ENCODE results near the gene PDHX.
"Not testable (repeated sequence)": the region's sequence is repeated elsewhere in the genome, so short reads cannot be mapped to it uniquely, and the experiment has no call there.

PDHX gene

GRCh38 chr11:34913556-34913955 is 2.9 kb upstream of the PDHX start:
- not testable (repeated sequence) for DNase-seq

GRCh38 chr11:34915136-34916014 is 1.0 kb upstream of the PDHX start:
- DNase-seq: peak in 1 of 4 experiments; percentile 26

DNA sequence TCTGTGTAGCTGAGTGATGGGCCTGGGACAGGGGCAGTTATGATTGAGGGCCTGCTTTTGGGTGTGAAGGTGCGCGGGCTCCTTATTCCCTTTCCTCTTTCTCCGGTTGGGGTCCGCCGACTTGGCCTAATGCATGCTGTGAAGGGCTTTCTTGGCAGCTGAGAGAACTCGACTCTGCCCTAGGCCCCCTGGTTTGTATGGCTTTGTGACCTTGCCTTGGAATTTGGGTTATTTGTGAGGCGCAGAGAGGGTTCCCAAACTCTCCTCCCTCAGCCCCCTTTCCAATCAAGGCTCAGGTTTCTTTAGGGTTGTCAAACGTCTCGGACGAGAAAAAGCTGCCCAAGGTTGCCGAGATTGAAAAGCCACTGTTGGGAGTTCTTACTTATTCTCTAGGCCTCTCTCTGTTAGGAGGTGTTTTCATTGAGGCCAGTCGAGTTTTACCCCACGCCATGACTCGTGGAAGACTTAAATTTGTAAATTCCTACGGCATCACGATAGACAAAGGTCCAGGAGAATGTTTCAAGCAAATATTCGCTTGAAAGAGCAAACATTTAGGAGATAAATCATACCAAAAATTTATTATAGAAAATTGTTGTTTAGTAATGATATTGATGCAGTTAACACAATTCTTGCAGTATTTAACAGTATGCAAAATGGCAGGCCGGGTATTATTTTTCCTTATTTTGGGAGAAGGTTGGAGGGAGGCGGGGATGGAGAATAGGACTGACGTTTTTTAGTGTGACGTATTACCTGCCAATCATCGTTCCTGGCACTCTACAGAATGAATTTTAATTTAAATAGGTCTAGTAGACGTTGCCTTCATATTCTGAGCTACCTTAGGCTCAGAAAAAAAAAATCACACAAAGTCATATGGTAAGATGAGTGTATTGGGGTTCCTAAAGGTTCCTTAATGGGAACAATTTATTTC is 689 bp downstream of the PDHX start:
- peak in 2 of 4 experiments; percentile 12 to 31 for DNase-seq

DNA sequence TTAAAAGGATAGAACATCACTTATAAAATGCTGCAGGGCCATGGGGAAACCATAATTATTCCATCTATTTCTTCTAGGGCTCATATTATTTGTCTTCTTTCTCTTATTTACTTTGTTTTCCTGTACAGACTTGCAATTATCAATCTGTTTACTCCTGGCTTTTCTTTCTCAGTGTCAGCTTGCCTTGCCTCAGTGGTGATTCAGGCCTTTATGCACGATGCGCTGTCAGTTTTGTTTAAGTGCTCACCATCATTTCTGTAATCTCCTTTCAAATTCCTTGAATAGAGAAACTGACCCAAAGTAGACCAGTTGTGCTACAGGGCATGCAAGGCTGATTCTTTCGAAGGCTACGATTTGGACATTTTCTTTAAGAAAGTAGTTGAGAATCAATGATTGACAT is 4.7 kb downstream of the PDHX start:
- no peak for DNase-seq

GRCh38 chr11:34924714-34925113 is 8.3 kb downstream of the PDHX start:
- no peak for DNase-seq

DNA sequence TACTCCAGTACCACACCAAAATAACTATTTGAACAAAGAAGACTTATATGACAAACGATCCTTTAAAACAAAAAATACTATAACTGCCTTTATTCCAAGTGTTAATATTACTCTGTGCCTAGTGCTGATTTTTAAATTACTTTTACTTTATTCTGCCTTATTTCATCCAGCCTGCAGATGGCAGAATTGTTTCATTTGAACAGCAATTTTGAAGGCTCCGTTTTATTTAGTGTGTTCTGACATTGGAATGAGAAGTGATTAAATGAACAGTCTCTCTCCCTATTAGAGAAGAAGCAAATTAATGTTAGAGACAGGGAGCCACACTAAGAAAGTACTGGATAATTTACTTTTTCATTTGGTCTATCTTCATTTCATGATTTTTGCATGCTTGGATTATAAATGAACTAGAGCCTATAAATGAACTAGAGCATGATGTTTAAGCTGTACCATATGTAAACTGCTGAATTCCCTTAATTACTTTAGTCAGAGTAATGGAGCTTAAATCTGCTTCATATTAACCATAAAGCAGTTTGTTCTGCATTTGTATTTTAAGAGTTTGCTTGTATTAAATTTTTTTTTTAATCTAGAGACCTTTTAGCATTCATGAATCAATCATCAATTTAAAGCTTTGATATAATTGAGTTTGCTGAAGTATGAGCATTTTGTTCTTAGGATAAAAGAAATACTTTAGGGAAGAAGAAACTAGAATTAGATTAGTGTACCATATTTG is 9.8 kb downstream of the PDHX start:
- no peak for DNase-seq

DNA sequence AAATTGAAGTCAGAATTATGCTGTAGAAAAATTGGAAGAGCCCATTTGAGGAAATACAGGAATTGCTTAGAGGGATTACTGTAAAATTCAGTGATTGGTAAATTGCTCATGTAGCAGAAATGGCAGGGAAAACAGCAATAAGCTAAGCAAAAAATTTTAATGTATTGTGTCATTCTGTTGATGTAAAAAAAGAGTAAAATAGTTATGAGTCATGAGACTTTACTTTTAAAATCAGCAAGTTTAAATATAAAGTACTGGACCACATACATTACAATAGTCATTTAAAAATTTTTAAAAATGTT is 10.4 kb downstream of the PDHX start:
- DNase-seq: no peak

GRCh38 chr11:34928268-34928959 is 12.0 kb downstream of the PDHX start:
- DNase-seq: no peak

- no peak for DNase-seq
These were observed 12.7 kb downstream of the PDHX start for GRCh38 chr11:34928960-34929680.

- DNase-seq: no peak
These were observed 13.7 kb downstream of the PDHX start for GRCh38 chr11:34929794-34930763.

GRCh38 chr11:34936945-34937629 is 20.7 kb downstream of the PDHX start:
- DNase-seq: no peak

- DNase-seq: no peak
These were observed 22.2 kb downstream of the PDHX start for GRCh38 chr11:34938611-34939010.

DNA sequence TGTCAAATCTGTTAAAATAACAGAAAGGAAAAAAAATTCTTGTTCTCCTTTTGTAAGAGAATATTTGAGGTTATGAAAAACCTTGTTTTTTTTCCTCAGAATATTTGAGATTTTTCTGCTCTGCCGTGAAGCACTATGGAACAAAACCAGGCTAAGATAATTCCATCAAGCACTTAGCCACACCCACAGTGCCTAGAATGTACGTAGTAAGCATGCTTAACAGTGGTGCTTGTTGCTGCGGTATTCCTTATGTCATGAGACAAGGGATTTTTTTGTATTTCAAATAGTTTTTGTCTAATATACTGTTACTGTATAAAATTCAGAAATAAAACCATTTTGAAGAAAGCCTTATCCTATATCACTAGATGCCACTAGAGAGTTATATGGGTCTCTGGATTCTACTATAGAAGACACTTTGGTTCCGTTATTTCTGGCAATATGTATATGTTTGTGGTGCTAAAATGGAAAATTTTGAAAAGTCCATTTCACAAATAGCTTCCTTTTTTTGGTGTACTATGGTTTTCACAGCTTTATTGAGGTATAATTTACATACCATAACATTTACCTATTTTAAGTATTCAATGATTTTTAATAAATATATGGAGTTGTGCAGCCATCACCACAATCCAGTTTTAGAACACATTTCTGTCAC is 23.7 kb downstream of the PDHX start:
- no peak for DNase-seq

DNA sequence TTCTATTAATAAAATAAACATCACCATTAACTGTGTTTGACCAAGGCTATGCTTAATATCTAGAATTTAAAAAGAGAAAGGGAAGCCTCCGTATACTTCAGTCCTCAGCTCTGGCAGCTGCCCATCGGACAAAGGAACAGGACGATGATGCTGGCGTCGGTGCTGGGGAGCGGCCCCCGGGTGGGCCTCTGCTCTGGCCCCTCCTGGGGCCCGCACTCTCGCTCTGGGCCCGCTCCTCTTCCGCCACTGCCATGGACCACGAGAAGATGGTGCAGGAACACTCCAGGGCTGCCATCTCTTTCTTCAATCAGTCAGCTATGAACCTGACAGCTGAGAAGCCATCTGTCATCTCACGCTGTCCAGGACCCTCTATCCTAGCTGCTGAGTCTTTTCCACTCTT is 25.3 kb downstream of the PDHX start:
- no peak for DNase-seq

DNA sequence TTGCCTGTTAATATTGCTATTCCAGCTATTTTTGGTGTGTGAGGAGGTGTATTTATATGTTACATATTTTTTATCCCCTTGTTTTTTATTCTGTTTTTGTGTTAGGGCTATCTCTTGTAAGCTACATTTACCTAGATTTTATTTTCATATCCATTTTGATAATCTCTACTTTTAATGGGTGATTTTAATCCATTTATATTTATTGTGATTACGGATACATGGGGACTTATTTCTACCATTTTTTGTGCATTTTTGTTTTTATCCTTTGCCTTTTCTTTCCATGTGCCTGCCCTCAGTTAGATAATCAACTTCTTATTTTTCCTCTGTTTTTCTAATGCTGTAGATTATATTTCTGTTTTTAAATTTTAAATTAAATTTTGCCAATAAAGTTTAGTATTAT is 28.3 kb downstream of the PDHX start:
- DNase-seq: no peak

DNA sequence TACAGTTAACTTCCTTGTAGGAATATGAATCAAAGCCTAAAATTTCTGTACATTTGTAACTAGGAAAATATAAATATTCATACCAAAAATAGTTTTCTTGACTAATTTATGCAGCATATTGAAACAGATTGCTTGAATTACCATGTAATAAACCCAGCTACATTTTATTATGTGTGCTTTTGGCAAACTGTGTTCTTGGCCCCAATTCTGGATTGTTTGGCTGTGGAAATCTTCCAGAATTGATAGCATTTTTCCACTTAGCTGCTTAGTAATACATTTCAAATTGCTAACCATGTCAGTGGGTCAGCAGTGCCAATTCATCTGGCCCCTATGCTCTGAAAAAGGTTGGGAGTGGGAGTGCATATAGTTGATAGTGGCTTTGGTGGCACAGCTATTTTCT is 32.3 kb downstream of the PDHX start:
- no peak for DNase-seq

DNA sequence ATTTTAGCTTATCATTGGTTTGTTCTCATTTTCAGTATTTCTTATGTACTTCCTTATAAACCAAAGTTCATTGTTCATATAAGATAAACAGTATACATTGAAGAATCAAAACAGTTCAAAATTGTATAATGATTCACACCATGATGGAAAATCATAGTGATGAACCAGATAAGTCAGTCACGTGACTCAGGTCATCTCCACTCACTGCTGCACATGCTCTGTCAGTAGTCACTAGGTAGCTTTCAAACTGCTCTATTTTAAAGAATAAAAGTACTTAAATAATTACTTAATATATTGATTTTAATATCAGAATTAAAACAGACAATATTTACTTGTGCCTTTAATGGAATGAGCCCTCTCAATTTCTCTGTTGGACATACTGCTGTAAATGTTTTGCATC is 37.5 kb downstream of the PDHX start:
- no peak for DNase-seq

GRCh38 chr11:34957206-34957605 is 40.8 kb downstream of the PDHX start:
- no peak for DNase-seq

DNA sequence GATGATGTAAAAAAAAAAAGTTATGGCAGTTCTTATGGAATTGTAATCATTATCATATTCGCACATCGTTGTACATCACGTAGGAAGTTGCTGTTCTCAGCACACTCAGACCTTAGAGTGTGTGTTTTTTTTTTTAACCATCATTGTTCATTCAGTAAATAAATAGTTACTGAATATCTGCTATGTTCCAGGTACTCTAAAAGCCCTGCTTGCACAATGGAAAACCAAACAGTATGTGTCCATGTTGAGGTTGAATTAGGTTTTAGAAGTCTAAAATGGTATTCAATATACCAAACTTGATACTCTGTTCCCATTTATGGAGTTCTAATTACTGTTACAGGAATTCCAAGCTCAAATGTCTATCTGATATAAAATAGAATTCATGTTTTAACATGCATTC is 41.2 kb downstream of the PDHX start:
- no peak for DNase-seq

GRCh38 chr11:34959770-34960169 is 43.4 kb downstream of the PDHX start:
- DNase-seq: no peak

All from activated naive CD4-positive, alpha-beta T cell (primary cell).